Measurements from ENCODE around the gene EYA3.

GRCh38 chr1:28134651-28135207 is 46.3 kb upstream of the EYA3 start:
- no peak for TF ChIP-seq CTCF (IDR thresholded peaks at IDR 0.05; ENCODE audit: insufficient read depth, low read depth, low read length)
- TF ChIP-seq EZH2 (IDR thresholded peaks at IDR 0.05; ENCODE audit: insufficient read depth, low read length): no peak
